ENCODE results near the gene RNF183. TPM values are rescaled to one million over a fixed set of nuclear protein-coding genes. Genes with fewer than 3 reads are reported as not detected.
A peak's percentile ranks its signal among the peaks of the same experiment; 100 is the strongest.

Gene RNF183
- total and polyA plus RNA-seq, 9 of the 15 experiments (the other 6 are each of a cell fraction or from before 2014, with no cell fraction given): 0.04 to 2.0 (median 0.16) TPM; not detected in 5

DNA sequence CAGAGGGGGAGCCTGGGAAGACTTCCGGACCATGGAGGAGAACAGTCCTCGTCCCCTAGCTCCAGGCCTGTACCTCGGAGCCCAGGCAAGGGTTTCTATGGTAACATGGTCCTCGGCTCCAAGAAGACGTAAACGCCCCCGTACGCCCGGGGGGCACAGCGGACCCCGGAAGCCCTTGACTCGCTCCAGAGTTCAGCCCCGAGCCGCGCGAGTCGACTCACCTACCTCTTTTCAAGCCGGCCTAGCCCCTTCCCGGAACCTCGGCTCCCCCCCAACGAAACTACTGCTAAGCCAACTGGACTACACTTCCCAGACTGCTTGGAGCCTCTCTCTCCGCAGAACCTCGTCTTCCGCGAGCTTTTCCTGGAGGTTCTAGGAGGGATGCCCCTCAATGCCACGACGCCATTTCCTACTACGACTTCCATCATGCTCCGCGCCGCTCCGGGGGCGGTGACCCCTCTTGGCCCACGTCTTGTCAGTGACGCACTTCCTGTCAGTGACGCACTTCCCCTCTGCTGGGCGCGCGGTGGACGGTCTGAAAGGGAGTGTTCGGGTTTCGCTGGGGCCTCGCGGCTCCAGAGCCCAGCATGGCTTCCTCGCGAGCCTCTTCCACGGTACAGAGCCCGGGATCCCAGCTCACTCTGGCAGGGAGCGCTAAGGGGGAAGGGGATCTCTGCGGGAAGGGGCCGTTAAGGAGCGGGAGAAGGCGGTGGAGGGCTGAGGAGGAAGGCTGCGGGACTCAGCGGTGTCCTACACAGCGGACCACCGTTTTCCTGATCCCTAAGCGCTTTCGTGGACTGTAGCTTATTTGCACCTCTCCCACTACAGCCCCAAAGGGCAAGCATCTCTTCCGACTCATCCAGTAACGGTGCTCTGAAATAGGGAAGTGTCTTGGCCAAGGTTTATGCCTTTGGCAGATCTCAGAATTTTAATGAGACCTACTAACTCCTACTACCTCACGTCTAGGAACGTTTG, 27.7 kb downstream of the RNF183 start, which contains the start of the genes CDC26 and PRPF4 (continued):
- TF ChIP-seq ZBTB11 (CRISPR knock-in tag; IDR thresholded peaks at IDR 0.05) (peak in 1 of 3 experiments; percentile 87; a peak in 2 of 6 replicates), ZNF717 (CRISPR knock-in tag; IDR thresholded peaks at IDR 0.05) (no peak), MYBL2 (IDR thresholded peaks at IDR 0.05; ENCODE audit: low read depth) (no peak), MYBL2 (CRISPR knock-in tag; IDR thresholded peaks at IDR 0.05; ENCODE audit: borderline replicate concordance) (no peak), HDAC6 (IDR thresholded peaks at IDR 0.05; ENCODE audit: low read depth, low read length) (no peak), POU5F1 (IDR thresholded peaks at IDR 0.05; ENCODE audit: borderline replicate concordance, low read depth, low read length, partially characterized antibody) (peak; percentile 52), EP300 (IDR thresholded peaks at IDR 0.05; ENCODE audit: low read length) (0 out of 2 replicates have a peak, but pooled peaks have one; percentile 2), SMARCC2 (IDR thresholded peaks at IDR 0.05; ENCODE audit: low read depth) (peak; percentile 53; the same call in 1 of the 2 replicates), ARHGAP35 (IDR thresholded peaks at IDR 0.05; ENCODE audit: partially characterized antibody) (no peak), E2F8 (IDR thresholded peaks at IDR 0.05; ENCODE audit: low read depth, partially characterized antibody) (peak; percentile 90), CREM (IDR thresholded peaks at IDR 0.05; ENCODE audit: low read depth) (peak; percentile 99), RFX1 (IDR thresholded peaks at IDR 0.05) (peak; percentile 88), NR2C1 (IDR thresholded peaks at IDR 0.05) (peak; percentile 96), NR2C1 (tag; IDR thresholded peaks at IDR 0.05) (peak; percentile 98), ZNF695 (CRISPR knock-in tag; IDR thresholded peaks at IDR 0.05) (no peak), XRCC5 (IDR thresholded peaks at IDR 0.05; ENCODE audit: low read depth, low read length) (peak; percentile 54; the same call in 1 of the 2 replicates), SMAD3 (CRISPR knock-in tag; conservative IDR thresholded peaks at IDR 0.05) (no peak), NFRKB (IDR thresholded peaks at IDR 0.05; ENCODE audit: low read depth) (0 out of 2 replicates have a peak, but pooled peaks have one; percentile 53), SMAD4 (CRISPR knock-in tag; conservative IDR thresholded peaks at IDR 0.05) (no peak; the same call in 1 of the 2 replicates)
- TF ChIP-seq, protein P1, sequence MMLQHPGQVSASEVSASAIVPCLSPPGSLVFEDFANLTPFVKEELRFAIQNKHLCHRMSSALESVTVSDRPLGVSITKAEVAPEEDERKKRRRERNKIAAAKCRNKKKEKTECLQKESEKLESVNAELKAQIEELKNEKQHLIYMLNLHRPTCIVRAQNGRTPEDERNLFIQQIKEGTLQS (IDR thresholded peaks at IDR 0.05): peak; percentile 50; the same call in 1 of the 2 replicates
- TF ChIP-seq, protein P1 (CRISPR knock-in tag; conservative IDR thresholded peaks at IDR 0.05): no peak
